ENCODE data around the gene BTRC.

- no peak for TF ChIP-seq POLR2A (IDR thresholded peaks at IDR 0.05)
- TF ChIP-seq, protein P1, sequence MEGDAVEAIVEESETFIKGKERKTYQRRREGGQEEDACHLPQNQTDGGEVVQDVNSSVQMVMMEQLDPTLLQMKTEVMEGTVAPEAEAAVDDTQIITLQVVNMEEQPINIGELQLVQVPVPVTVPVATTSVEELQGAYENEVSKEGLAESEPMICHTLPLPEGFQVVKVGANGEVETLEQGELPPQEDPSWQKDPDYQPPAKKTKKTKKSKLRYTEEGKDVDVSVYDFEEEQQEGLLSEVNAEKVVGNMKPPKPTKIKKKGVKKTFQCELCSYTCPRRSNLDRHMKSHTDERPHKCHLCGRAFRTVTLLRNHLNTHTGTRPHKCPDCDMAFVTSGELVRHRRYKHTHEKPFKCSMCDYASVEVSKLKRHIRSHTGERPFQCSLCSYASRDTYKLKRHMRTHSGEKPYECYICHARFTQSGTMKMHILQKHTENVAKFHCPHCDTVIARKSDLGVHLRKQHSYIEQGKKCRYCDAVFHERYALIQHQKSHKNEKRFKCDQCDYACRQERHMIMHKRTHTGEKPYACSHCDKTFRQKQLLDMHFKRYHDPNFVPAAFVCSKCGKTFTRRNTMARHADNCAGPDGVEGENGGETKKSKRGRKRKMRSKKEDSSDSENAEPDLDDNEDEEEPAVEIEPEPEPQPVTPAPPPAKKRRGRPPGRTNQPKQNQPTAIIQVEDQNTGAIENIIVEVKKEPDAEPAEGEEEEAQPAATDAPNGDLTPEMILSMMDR (IDR thresholded peaks at IDR 0.05): no peak
Measured at GRCh38 chr10:101319241-101319915, 34.6 kb upstream of the BTRC start.

All from prostate gland (tissue), 2 donors.